Stimulated activated CD8-positive, alpha-beta memory T cell treated with anti-CD3 and anti-CD28 coated beads, Interleukin-7, amount 100 ng/mL, for 48 hours (primary cell): ENCODE measurements around the gene PLA2G2E.
"Not testable (repeated sequence)": the region's sequence is repeated elsewhere in the genome, so short reads cannot be mapped to it uniquely, and the experiment has no call there.

Source experiments
- DNase-seq, 2 donors: peaks; one replicate each; pipeline ENCODE4 v3.0.0-alpha.2; 2020; ENCODE audit warnings: low read depth in 1 of 2; ENCODE audit errors: extremely low read depth in 1 of 2

Gene PLA2G2E

DNA sequence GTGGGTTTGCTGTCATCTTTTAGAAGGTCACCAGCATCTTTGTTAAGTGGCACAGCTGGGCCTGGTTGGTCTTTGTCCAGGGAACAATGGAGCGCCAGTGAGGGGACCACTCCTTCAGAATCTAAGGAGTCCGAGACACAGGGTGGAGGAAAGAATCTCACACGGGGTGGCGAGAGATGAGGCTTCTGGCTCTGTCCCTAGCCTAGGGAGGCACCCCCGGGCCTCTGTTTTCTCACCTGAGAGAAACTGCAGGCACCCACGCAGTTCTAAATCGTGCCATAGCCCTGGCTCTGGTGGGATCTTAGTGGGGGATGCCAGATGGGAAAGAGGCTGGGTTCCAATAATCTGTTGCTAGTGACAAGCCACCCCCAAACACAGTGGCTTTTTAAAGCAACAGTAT, 10.9 kb upstream of the PLA2G2E start:
- no peak for DNase-seq

DNA sequence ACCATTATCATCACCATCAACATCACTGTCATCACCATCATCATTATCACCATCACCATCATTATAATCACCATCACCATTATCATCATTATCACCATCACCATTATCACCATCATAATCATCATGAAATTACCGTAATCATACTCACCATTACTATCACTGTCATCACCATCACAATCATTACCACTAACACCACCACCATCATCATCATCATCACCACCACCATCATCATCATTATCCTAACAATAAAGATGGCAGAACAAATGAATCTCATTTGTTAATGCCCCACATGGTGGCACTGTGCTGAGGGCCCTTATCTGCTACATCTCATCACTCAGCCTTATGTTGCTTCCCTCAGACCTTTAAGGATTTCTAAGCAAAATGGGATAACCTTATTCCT, 9.4 kb upstream of the PLA2G2E start:
- no peak for DNase-seq

DNA sequence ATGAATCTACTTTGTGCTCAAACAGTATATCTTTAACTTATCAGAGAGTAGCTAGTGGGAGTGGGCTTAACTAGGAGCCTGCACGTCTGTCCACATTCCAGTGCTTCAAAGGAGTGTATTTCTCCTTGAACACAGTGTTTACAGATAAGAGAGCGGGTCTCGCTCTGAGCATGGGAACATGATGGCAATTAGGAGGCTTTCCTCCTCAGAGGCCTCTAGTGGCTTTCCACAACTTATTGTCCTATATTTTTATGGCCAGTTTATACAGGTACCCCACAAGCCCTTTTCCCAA, 3.7 kb upstream of the PLA2G2E start:
- DNase-seq: not testable (repeated sequence)

DNA sequence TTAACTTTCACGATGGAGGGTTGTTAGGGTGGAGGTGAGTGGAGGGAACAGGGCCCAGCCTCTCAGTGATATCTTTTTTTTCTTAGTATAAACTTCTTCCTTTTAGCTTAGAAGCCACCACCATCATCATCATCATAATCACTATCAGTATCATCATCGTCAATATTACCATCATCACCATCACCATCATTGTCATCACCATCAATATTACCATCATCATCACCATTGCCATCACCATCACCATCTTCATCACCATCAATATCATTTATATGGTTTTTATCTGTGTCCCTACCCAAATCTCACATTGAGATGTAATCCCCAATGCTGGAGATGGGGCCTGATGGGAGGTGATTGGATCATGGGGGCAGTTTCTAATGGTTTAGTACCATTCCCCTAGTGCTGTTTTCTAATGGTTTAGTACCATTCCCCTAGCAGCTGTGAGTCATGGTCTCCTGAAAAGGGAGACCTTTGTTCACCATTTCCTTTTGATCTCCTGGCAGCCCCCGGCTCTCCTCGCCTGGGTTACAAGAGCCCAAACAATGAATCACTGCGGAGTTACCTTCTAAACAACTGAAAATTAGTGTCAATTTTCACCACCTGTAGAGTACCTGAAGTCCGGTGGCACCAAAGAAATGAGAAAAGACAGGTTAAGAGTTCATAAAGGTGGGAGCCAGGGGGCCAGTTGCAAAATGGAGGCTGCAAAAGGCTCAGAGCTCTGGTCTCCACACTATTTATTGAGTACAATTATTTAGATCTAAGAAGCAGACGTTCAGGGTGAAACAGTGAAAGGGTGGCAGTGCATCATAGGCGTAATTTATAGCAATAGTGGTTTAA, 3.1 kb upstream of the PLA2G2E start:
- no peak for DNase-seq

GRCh38 chr1:19925342-19926070, 2.1 kb upstream of the PLA2G2E start:
- DNase-seq: no peak

GRCh38 chr1:19923953-19924346, 533 bp upstream of the PLA2G2E start:
- no peak for DNase-seq

GRCh38 chr1:19922015-19922688, 1.3 kb downstream of the PLA2G2E start:
- no peak for DNase-seq

DNA sequence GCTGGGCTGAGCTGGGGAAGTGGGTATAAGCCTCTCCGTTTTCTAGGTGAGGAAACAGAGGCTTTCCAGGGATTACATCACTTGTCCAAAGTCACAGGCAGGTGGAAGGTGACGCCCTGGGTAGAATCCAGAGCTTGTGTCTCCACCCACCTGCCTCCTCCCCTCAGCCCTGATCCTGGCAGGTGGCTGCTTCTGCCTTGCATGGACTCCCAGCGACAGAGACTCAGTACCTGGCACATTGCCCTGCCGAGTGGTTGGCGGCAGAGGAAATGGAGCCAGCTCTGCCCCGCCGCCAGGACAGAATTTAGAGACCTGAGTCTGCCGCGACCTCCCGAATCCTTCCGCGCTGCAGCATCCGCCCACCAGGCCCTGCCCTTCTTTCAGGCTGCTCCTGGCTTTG, 2.1 kb downstream of the PLA2G2E start:
- DNase-seq: no peak

DNA sequence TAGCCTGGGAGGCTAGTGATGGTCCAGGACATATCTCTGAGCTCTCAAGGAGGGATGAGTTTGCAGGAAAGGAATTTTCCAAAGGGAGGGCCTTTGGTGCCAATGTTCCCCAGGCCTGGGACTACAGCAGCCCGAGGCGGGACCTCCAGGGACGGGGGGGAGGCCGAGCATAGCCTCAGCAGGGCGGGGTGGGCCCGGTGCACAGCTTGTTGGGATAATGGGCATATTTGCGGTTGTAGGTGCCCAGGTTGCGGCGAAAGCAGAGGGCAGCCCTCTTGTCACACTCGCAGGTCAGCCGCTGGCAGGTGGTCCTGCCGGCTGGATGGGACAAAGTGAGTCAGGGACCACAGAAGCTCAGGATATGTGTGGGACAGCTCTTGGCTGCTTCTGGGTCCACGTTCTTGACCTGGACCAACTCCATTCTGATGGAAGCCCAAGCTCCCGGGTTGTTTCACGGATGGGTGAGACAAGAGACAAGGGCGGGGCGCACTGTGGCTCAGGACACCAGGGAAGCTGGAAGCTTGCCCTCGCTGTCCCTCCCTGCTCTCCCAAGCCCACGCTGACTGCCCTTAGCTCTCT, 3.2 kb downstream of the PLA2G2E start:
- DNase-seq: no peak

DNA sequence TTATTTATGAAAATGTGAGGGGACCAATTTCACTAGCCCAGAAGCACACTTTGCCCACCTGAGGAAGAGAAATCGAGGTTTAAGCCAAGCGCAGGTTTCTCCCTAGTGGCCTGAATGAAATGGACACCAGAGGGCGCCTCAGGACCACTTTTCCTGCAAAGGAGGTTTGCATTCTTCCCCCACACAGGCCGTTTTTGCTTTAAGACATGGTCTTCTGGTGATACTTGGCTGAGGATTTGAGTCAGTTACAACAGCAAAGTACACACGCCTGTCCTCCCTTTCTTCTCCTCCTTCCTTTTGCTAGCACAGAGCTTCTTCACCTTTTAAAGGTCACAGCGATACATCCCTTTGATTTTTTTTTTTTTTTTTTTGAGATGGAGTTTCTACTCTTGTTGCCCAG, 5.4 kb downstream of the PLA2G2E start:
- peak; percentile 35 to 59 for DNase-seq

- no peak for DNase-seq
Measured at GRCh38 chr1:19910650-19911049, 12.8 kb downstream of the PLA2G2E start.

GRCh38 chr1:19909971-19910370, 13.4 kb downstream of the PLA2G2E start:
- no peak for DNase-seq

GRCh38 chr1:19909392-19909791, 14.0 kb downstream of the PLA2G2E start:
- no peak for DNase-seq

GRCh38 chr1:19907456-19907855, 16.0 kb downstream of the PLA2G2E start:
- no peak for DNase-seq

- DNase-seq: no peak
Measured at GRCh38 chr1:19903621-19904020, 19.8 kb downstream of the PLA2G2E start.

DNA sequence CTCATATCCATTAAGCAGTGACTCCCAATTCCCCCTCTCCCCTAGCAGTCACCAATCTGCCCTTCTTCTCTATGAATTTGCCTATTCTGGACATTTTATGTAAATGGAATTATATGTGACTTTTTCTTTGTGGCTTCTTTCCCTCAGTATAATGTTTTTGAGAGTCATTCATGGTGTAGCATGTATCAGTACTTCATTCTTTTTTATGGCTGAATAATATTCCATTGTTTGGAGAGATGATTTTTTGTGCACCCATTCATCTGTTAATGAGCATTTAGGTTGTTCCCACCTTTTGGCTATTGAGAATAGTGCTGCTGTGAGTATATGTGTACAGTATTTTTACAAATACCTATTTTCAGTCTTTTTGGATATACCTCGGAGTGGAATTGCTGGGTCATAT, 21.8 kb downstream of the PLA2G2E start:
- DNase-seq: no peak

GRCh38 chr1:19894218-19894617, 29.2 kb downstream of the PLA2G2E start:
- no peak for DNase-seq

DNA sequence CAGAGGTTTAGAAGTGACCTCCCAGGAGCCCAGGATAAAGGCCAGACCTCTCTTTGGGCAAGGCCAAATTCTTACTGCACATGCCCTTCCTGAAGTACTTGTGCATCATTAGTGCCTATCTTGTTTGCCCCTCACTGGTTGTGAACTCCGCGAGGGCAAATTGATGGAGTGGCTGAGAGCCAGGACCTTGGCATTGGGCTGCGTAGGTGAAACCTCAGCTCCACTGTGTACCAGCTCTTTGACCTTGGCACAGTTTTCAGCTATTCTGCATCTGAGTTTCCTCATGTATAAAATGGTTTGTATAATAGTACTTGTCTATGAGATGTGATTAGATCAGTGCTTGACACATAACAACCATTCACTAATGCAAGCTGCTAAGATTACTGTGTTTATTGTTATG, 29.7 kb downstream of the PLA2G2E start:
- no peak for DNase-seq

GRCh38 chr1:19892628-19893168, 30.7 kb downstream of the PLA2G2E start:
- no peak for DNase-seq

DNA sequence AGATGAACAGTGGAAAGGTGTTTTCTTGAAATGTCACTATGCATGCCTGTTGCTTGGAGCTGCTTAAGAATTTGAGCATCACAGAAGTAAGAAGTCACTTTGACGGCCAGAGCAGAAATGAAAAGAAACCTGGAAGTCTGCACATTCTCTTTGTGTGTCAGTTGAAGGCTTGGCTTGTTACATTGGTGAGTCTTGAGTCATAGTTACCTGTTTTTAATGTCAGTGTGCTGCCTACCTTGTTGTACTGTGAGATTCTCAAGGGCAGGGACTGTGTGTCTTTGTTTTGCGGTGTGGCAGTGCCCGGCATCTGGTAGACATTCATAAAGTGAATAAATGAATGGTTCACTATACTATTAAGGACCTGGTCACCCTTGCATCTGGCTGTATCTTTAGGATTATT, 31.3 kb downstream of the PLA2G2E start:
- no peak for DNase-seq

- no peak for DNase-seq
Measured at GRCh38 chr1:19889656-19890055, 33.8 kb downstream of the PLA2G2E start.
